NB4 (cell line): ENCODE measurements around the gene RTN4.
A peak's percentile ranks its signal among the peaks of the same experiment; 100 is the strongest.

Experiments used
- DNase-seq: peaks from one replicate; pipeline ENCODE4 v3.0.0; 2010; ENCODE audit warnings: low read depth
- H3K4me3 ChIP-seq: one replicate; pipeline ENCODE4 v1.5.1; 2011; ENCODE audit warnings: mild to moderate bottlenecking, low read depth, low read length, moderate library complexity
- CTCF ChIP-seq: IDR thresholded peaks from one replicate; pipeline ENCODE4 v1.5.1; 2012; ENCODE audit warnings: low read depth, low read length
- MAX ChIP-seq: IDR thresholded peaks from 2 replicates; pipeline ENCODE4 v1.6.1; 2011; ENCODE audit warnings: low read depth, low read length
- MYC ChIP-seq: IDR thresholded peaks from 2 replicates; pipeline ENCODE4 v1.6.1; 2011; ENCODE audit warnings: low read depth, low read length
- POLR2A ChIP-seq: IDR thresholded peaks from 2 replicates; pipeline ENCODE4 v1.6.1; 2011; ENCODE audit warnings: mild to moderate bottlenecking; ENCODE audit not compliant: insufficient read length; ENCODE audit errors: extremely low read depth

Gene RTN4

GRCh38 chr2:55052129-55053061, 2.1 kb upstream of the RTN4 start:
- DNase-seq = peak; percentile 54
- H3K4me3 ChIP-seq = peak overlapping the region; percentile 61
- TF ChIP-seq CTCF (no peak), MAX (no peak), MYC (no peak), POLR2A (no peak)

GRCh38 chr2:55051026-55051866, 995 bp upstream of the RTN4 start:
- peak; percentile 87 for DNase-seq
- peak overlapping the region; percentile 61 for H3K4me3 ChIP-seq
- TF ChIP-seq POLR2A = no peak
- TF ChIP-seq CTCF = no peak
- no peak for TF ChIP-seq MYC
- TF ChIP-seq MAX = no peak

- DNase-seq = no peak
- no peak for TF ChIP-seq MAX
- TF ChIP-seq CTCF = no peak
- TF ChIP-seq MYC = no peak
- no peak for TF ChIP-seq POLR2A
- H3K4me3 ChIP-seq = peak overlapping the region; percentile 96
Observed at GRCh38 chr2:55049821-55050099, 491 bp downstream of the RTN4 start.

GRCh38 chr2:55049043-55049820, 1.0 kb downstream of the RTN4 start:
- peak overlapping the region; percentile 96 for H3K4me3 ChIP-seq
- DNase-seq = peak; percentile 90
- peak; percentile 81 for TF ChIP-seq MYC
- TF ChIP-seq CTCF = peak; percentile 77
- peak; percentile 12 for TF ChIP-seq POLR2A
- peak; percentile 56 for TF ChIP-seq MAX

- TF ChIP-seq CTCF (peak; percentile 42), MAX (peak; percentile 86), POLR2A (no peak), MYC (no peak)
- peak; percentile 81 for DNase-seq
- H3K4me3 ChIP-seq = peak overlapping the region; percentile 96
Observed at GRCh38 chr2:55048508-55049042, 1.7 kb downstream of the RTN4 start.
